HL-60/S4 treated with phorbol 12-myristate 13-acetate at 8.2 ng/mL for 4 days and 3 days (cell line): Measurements from ENCODE around the gene RIPK1.
"Not testable (repeated sequence)": the region's sequence is repeated elsewhere in the genome, so short reads cannot be mapped to it uniquely, and the experiment has no call there.

Experiments used
- in situ Hi-C: fragments of 300-500 bp; cut with MboI; formaldehyde crosslinking; loops from 2 replicates; pipeline ENCODE4 v1.15.0; 2022; ENCODE audit warnings: low sequenced_read_pairs

Gene RIPK1

DNA sequence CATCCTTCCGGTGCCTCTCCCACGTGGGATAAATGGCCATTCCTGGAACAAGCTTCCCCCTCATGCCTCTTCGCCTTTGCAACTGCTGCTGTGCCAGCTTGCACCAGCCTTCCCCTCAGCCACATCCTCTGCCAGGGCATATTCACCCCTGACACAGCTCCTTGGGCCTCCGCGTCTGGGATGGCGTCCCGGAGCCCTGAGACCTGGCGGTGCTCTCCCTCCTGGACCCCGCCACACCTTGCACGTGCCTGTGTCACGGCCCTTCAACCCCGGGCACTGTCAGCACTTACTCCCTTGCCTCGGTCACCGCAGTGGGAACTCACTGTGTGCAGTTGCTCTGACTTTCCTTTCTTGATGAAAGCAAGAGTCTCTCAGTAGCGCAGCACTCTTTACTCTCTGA is 63.4 kb downstream of the RIPK1 start:
- in situ Hi-C loops = loop anchor here (25.0 kb wide), 1 partner anchor 606 kb away; no protein-coding TSS in a partner anchor

DNA sequence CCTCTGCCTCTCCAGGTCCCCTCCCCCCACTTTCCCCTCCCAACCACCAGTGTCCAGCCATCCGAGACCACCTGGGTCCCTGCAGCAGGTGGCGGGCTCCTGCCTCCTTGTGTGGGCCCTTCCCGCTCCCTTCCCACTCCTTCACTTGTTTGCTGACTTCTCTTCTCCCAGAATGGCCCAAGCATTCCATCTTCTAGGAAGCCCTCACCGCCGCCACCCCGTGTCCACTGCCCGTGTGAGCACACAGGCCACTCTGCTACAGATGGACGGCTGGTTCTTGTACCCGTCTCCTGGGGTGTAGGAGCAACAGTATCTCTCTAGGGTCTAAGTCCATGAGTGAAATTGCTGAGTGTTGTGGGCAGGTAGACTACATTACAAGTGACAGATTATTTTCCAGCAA is 65.2 kb downstream of the RIPK1 start:
- in situ Hi-C loops = loop anchor here (25.0 kb wide), 1 partner anchor 604 kb away; no protein-coding TSS in a partner anchor

DNA sequence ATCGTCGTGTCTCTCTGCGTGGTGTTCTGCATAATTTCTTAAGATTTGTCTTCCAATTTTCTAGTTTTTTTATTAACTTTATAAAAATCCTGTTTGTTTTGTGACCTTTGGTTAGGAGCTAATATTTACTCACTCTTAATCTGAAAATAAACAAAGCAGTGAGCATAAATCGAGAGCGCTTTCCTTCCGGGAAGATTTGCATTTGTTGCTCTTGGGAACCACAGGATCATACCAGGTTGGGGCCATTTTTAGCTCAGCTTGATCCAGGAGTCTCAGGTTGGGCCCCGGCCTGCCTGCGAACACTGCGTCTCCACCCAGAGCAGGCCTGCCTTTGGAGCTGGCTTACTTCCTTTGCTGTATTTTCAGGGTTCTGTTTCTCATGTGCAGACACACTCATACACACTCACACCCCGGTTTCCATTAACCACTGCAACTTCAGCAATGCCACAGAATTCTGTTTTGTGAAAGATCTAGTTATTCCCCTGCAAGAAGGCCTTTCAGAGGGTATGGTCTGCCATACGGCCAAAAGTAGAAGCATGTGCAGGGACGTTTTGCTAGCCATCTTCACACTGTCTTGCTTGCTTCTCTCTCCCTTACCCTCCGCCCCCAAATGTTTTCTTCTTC is 67.5 kb downstream of the RIPK1 start:
- in situ Hi-C loops = loop anchor here (25.0 kb wide), 1 partner anchor 602 kb away; no protein-coding TSS in a partner anchor

DNA sequence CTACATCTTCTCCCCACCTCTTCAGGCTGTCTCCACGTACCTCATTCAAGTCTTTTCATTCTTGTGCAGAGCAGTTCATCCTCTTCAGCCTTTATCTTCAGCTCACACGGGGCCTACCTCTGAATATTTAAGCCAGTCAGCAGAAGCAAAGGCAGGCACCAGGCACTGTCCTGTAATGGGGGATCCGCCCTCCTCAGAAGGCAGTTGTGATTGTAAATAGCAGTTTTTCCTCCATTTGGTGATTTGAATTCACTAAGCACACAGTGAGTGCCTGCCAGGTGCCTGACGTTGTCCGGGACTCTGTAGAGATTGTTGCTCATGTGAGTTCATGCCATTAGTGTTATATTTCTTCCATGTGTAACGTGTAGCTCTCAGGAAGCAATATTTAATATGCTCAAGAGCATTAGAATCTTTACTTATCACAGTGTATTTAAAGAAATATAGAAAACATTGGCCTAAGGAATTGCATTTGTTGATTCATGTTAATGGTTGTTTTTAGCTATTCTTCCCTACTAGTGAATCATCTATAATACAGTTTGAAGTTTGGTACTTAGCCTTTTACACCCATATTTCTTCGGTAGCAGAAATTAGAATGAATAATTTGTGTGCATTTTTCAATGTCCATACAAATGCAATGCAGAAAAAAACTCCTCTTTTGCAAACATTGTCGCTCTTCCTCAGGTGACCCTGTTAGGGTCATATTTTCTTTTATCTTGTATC is 68.2 kb downstream of the RIPK1 start:
- in situ Hi-C loops = loop anchor here (25.0 kb wide), 1 partner anchor 601 kb away; no protein-coding TSS in a partner anchor

DNA sequence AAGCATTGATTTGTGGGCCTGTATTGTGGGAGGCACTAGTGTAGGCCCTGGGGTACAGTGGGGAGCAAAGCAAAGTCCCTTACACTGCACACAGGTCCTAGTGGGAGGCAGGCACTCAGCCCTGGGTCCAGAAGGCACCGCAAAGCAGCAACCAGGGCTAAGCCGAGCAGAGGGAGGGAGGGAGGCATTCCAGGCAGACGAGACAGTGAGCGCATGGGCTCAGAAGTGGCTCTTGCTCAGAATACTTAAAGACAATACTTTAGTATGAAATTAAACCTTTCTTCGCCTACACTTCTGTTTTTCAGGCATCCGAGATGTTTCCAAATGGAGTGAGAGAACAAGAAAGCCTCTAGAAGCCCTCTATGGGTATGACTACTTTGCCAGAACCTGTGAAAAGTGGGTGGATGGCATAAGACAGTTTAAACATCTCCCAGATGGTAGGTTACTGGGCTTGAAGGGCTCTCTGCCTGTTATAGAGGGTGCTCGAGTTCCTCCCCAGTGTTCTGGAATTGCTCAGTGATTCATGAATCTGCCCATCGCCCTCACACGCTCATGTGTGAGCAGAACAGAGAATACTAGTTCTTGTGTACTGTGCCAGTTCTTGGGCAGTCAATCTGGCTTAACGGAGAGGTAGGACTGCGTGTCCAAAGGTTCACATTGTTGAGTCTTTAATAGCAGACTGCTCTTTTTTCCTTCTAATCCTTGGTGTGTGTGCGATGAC is 68.9 kb downstream of the RIPK1 start:
- in situ Hi-C loops = loop anchor here (25.0 kb wide), 1 partner anchor 600 kb away; no protein-coding TSS in a partner anchor

DNA sequence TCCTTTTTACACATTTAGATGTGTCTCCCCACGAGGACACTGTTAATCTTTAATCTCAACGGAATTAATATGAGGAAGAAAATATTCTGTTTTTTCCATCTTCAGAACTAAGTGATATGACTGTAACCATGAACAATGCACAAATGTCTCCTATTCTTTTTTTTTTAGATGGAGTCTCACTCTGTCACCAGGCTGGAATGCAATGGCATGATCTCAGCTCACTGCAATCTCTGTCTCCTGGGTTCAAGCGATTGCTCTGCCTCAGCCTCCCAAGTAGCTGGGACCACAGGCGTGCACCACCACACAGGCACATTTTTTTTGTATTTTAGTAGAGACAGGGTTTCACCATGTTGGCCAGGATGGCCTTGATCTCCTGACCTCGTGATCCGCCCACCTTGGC is 69.6 kb downstream of the RIPK1 start:
- in situ Hi-C loops = loop anchor here (25.0 kb wide), 1 partner anchor 599 kb away; no protein-coding TSS in a partner anchor

DNA sequence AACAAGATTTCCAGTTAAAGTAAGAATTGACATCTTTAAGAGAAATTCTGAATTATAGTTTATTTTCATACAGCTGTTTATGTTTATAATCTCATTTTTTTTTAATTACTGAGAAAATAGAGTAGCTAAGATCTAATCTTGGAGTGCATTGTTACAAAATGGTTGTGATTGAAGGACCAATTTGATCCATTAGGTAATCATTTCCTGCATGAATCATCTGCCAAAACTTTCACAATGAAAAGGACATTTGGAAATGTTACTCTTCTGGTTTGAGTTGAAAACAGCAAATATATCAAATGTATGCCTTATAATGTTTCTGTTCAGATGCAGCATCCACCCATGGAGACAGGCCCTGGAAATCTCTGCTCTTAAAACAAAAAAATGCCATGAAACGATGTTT is 70.0 kb downstream of the RIPK1 start:
- in situ Hi-C loops = loop anchor here (25.0 kb wide), 1 partner anchor 599 kb away; no protein-coding TSS in a partner anchor

DNA sequence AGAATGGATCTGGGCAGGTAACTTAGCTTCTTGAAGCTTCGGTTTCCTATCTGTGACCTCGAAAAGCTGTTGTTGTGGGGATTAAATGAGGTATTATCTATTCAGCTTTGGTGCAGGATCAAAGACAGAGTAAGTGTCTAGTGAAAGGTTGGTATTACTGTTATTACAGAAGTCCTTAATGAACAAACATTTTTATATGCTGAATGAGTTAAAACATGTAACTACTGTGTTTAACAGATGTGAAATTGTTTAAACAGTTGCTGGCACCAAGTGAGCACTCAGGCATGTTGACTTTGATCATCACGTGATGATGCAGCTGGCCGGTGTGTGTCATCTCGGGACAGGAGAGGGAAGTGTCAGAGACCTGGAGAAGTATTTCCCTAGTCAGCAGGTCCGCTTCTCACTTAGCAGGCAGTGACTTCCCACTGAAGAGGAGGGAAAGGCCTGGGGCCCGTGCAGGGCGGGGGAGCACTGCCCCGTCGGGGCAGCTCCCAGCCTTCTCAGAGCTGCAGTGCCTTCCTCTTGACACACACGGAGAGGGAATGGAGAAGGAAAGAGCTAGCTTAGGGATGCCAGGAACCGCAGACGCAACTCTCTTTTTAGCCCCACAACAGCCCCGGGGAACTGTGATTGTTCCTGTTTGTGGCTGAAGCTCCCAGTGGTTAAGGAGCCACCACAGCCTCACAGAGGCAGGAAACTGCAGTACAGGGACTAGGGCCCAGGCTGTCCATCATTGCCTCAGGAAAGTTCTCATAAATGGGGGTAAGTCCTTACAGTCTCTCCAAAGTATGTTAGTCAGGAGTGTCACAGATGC is 71.0 kb downstream of the RIPK1 start:
- in situ Hi-C loops = loop anchor here (25.0 kb wide), 1 partner anchor 598 kb away; no protein-coding TSS in a partner anchor

DNA sequence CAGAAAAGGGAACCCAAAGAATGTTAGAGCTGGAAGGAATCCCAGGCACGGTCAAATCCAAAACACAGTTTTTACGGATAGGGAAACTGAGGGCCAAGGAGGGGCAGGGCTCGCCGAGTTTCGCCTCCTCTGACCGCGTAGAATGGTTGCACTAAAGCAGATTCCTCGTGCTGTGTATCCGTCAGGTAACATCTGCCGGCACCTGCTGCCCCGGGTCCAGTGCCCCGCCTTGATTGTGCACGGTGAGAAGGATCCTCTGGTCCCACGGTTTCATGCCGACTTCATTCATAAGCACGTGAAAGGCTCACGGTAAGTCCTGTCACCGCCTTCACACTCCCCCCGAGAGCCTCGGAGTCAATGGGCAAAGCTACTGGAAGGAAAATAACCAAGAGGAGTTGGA is 71.9 kb downstream of the RIPK1 start:
- in situ Hi-C loops = loop anchor here (25.0 kb wide), 1 partner anchor 597 kb away; no protein-coding TSS in a partner anchor

DNA sequence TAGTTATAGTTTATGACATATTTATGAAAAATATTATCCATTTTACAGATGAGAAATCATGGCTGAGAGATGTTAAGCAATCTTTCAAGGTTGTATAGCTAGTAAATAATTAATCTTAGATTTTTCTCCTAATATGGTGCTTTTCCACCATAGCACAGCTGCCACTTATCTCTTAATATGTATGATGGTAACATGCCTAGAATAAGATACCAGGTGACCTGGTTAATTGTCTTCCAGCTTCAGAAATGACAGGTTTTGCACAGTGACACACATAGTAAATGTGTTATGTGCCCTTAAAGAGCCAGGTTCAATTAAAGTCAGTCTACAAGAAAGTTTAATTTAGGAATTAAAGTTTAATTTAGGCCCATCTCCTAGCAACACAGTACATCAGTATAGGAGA is 74.2 kb downstream of the RIPK1 start:
- in situ Hi-C loops = loop anchor here (25.0 kb wide), 1 partner anchor 595 kb away; no protein-coding TSS in a partner anchor

DNA sequence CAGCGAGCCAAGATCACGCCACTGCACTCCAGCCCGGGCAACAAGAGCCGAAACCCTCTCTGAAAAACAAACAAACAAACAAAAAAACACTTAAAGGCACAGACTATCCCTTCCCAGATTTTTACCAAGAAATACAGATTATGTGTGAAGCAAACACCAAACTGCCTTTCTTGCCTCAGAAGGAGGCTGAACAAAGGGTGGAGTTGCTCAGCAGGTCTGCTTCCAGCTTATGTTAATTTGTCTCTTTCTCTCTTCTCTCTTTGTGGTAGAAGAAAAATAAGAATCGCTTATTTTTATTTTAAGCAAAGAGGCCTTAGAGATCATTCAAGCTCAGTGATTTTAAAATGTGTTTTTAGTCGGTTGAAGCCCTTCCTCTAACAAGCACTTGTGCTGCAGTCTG is 74.9 kb downstream of the RIPK1 start:
- in situ Hi-C loops = loop anchor here (25.0 kb wide), 1 partner anchor 594 kb away; no protein-coding TSS in a partner anchor

DNA sequence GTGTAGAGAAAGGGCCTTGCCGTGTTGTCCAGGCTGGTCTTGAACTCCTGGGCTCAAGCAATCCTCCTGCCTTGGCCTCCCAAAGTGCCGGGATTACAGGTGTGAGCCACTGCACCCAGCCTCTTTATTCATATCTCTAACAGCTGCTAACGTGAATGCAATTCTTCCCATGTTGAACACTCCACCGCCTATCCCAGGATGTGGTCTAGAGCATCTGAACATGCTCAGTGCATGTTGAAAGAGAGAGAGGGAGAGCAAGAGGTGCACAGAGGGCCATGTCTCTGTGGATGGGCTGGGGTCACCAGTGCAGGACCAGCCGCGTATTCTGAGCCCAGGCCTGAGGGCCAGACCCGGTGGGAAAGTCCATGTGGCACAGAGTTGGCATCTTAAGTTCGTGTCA is 76.3 kb downstream of the RIPK1 start:
- in situ Hi-C loops = loop anchor here (25.0 kb wide), 1 partner anchor 593 kb away; no protein-coding TSS in a partner anchor

DNA sequence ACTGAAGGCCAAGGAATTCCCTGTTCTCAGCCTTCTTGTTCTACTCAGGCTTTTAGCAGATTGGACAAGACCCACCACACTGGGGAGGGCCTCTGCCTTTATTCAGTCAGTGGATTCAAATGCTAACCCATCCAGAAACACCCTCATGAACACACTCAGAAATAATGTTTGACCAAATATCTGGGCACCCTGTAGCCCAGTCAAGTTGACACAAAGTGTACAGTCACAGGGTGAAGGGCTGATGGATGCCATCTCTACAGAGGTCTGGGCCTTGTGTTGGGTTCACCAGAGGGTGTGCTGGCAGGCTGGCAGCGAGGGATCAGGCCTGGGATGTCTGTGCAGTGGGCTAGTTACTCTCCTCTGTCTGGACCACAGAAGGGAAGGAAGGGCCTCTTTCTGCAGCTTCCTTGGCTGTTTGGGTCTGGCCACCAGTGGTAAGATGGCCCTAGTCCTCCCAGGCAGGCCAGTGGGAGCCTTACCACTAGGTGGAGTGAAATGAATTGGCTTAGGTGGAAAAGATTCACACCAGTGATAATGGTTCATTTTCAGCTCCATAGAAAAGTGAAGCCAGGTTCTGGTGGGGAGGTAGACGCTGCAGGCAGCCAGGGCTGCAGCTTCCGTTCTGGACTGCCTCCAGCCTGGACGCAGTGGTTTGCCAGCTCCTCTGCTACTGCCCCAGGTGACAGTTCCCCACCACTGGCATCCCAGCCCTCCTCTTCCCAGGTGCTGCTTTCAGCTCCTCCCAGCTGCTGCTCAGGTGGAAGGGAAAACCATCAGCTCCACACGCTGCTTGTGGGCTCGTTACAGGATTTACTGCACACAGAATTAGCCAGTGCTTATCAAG is 79.8 kb downstream of the RIPK1 start:
- in situ Hi-C loops = loop anchor here (25.0 kb wide), 1 partner anchor 589 kb away; no protein-coding TSS in a partner anchor

DNA sequence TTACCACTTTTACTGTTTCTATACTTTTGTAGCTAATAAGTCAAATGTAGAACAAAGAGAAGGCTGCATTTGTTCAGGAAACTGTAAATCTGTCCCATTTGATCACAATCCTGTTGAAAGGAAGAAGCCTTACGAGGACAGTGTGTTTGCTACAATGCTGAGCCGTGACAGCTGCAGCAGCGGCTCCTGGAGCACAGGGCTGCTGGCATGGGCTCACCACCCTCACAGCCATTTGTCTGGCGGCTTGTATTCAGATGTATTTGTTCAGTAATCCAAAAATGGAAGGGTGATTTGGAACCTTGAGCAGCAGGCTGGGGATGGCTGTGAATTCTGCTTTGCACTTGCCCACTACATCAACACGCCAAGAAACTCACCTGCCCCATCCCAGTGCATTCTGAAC is 83.4 kb downstream of the RIPK1 start:
- in situ Hi-C loops = no loop called here

DNA sequence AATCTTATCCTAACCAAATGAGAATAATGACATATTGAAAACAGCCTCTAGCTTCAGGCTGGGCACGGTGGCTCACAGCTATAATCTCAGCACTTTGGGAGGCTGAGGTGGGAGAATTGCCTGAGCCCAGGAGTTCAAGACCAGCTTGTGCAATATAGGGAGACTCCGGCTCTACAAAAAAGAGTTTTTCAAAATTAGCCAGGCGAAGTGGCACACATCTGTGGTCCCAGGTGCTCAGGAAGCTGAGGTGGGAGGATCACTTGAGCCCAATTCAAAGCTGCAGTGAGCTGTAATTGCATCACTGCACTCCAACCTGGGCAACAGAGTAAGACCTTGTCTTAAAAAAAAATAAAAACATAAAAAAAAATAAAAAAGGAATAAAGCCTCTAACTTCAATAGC is 84.4 kb downstream of the RIPK1 start:
- in situ Hi-C loops = no loop called here

DNA sequence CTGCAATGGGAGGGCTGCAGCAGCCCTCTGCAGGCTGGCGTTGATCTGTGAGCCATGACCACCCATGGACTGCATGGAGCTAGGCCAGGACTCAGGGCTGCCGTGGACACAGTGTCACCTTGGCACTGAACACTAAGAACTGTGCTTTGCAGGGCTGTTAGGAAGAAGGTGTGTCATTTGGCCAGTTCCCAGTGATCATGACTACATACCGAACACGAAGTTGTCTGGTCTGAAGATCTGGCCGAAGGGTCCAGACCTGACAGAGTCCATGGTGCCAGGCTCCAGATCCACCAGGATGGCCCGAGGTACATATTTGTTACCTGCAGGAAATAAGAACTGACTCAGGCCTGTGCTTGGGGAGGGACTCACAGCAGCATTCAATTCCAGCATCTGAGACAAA is 87.1 kb downstream of the RIPK1 start:
- in situ Hi-C loops = not testable (repeated sequence)

DNA sequence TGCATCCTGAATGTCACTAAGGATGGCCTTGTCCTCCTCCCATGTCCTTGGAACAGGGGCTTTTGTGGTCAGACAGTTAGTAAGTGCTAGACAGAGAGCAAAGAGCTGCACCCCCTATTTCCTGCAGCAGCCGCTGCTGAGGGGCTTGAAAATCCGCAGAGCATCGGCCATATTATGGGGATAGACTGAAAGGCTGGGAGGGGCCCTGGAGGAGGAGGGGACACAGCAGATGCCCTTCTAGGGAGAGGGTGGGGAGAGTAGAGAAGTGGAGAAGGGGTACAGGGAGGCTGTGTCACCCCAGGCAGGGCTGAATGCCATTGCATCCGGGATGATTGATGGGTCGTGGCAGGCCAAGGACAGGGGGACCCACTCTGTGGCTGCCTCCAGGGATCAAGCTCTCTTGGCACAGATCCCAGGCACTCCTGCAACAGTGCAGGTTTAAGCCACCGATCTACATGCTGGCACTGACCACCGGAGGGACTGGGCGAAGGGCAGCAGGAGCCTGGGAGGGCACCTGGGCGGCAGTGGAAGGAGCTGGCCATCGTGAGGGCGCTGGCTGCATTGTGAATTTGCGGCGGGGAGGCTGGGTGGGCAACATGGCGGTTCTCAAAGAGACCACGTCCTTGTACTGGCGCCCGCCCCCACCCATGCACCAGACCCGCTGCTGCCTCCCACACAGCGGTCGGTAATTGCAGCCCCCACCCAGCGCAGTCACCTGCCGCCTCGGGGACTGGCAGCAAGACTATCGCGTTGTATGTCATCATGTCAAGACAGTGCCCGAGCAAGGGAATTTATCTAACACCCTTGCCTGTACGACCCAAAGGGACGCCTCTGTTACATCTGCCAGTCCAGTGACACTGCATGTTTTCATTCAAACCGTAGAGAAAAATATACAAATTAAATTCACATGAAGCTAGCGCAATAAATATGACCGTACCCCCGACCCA is 88.2 kb downstream of the RIPK1 start:
- in situ Hi-C loops = not testable (repeated sequence)
